PC-3 (cell line): ENCODE results near the gene TLE5. TPM values are rescaled to one million over a fixed set of nuclear protein-coding genes. Genes with fewer than 3 reads are reported as not detected.

Experiments
- ATAC-seq: fragments of 200-7000 bp; cut with Tn5 transposase; 2 replicates; pipeline ENCODE4 v1.9.1; 2020; ENCODE audit warnings: mild to moderate bottlenecking, moderate library complexity
- BruUV-seq: library from RNA; stranded (reverse); fragments of 400-500 nt; replicated peaks from 2 replicates; lab custom pipeline; 2021; lab: Mats Ljungman, UMichigan
- CTCF ChIA-PET: fragments of 300-600 bp; sonication (Branson Sonifier 250); formaldehyde crosslinking; loops from one replicate; lab custom pipeline; 2022; ENCODE audit warnings: antibody characterized with exemption; lab: Charles Lee
- POLR2A ChIA-PET: fragments of 300-600 bp; sonication (Branson Sonifier 250); formaldehyde crosslinking; loops from one replicate; lab custom pipeline; 2022; ENCODE audit warnings: antibody characterized with exemption; ENCODE audit not compliant: unreplicated experiment; lab: Charles Lee
- DNase-seq: peaks from one replicate; pipeline ENCODE4 v3.0.0-alpha.2; 2015
- H2AFZ ChIP-seq: fragments of 300-600 bp; sonication (generic); 2 replicates; pipeline ENCODE4 v1.6.0; 2016; ENCODE audit warnings: antibody characterized with exemption, low read length
- H3F3A ChIP-seq: fragments of 300-600 bp; sonication (generic); one replicate; pipeline ENCODE4 v1.6.0; 2017; ENCODE audit warnings: antibody characterized with exemption, low read length, control low read depth, mild to moderate bottlenecking; ENCODE audit not compliant: unreplicated experiment
- H3K27ac ChIP-seq: fragments of 300-600 bp; sonication (generic); 2 replicates; pipeline ENCODE4 v1.5.1; 2016; ENCODE audit warnings: mild to moderate bottlenecking, low read length
- H3K27me3 ChIP-seq: fragments of 300-600 bp; sonication (generic); 2 replicates; pipeline ENCODE4 v1.6.1; 2016; ENCODE audit warnings: low read length, mixed read lengths
- H3K36me3 ChIP-seq: fragments of 300-600 bp; sonication (generic); 2 replicates; pipeline ENCODE4 v1.6.1; 2016; ENCODE audit warnings: low read depth, mixed run types, low read length, mixed read lengths
- H3K4me1 ChIP-seq: fragments of 300-600 bp; sonication (generic); 2 replicates; pipeline ENCODE4 v1.5.1; 2016; ENCODE audit warnings: low read length; ENCODE audit not compliant: insufficient read depth
- H3K4me2 ChIP-seq: fragments of 300-600 bp; sonication (generic); 2 replicates; pipeline ENCODE4 v1.6.0; 2016; ENCODE audit warnings: low read length
- H3K4me3 ChIP-seq: fragments of 300-600 bp; sonication (generic); 2 replicates; pipeline ENCODE4 v1.5.1; 2016; ENCODE audit warnings: mild to moderate bottlenecking, low read length, mixed read lengths
- H3K79me2 ChIP-seq: fragments of 300-600 bp; sonication (generic); 2 replicates; pipeline ENCODE4 v1.6.1; 2017; ENCODE audit warnings: low read length, mixed read lengths
- H3K9ac ChIP-seq: fragments of 300-600 bp; sonication (generic); 2 replicates; pipeline ENCODE4 v1.6.0; 2016; ENCODE audit warnings: mild to moderate bottlenecking, low read length
- H3K9me2 ChIP-seq: fragments of 300-600 bp; sonication (generic); replicated peaks from 2 replicates; pipeline ENCODE4 v1.6.1; 2016; ENCODE audit warnings: mixed run types, low read length, mixed read lengths
- H3K9me3 ChIP-seq: fragments of 300-600 bp; sonication (generic); 2 replicates; pipeline ENCODE4 v1.6.1; 2016; ENCODE audit warnings: low read length, mixed read lengths
- H4K20me1 ChIP-seq: fragments of 300-600 bp; sonication (generic); 2 replicates; pipeline ENCODE4 v1.6.1; 2016; ENCODE audit warnings: low read length, mixed read lengths
- EZH2 ChIP-seq: fragments of 300-600 bp; sonication (generic); IDR thresholded peaks from one replicate; pipeline ENCODE4 v1.6.1; 2017; ENCODE audit warnings: antibody characterized with exemption, mild to moderate bottlenecking, low read length; ENCODE audit not compliant: unreplicated experiment
- EZH2phosphoT487 ChIP-seq: fragments of 300-600 bp; sonication (generic); IDR thresholded peaks from 2 replicates; pipeline ENCODE4 v1.6.1; 2018; ENCODE audit warnings: mild to moderate bottlenecking, antibody characterized with exemption, low read length, borderline replicate concordance
- intact Hi-C: fragments of 100-400 bp; cut with micrococcal nuclease; formaldehyde crosslinking; loops from 2 replicates; pipeline ENCODE4 v1.9.0; 2023
- total RNA-seq: library from RNA; depleted of rRNA; stranded (reverse); fragments of >200 nt; gene quantifications from 2 replicates; pipeline ENCODE4 v1.2.3, GENCODE V29; 2014
- TF ChIP-seq, protein P1 (sequence below): fragments of 300-600 bp; sonication (generic); conservative IDR thresholded peaks from 2 replicates; pipeline ENCODE4 v1.5.1; 2017; ENCODE audit warnings: antibody characterized with exemption, low read depth, mild to moderate bottlenecking, low read length

Gene TLE5
- total RNA-seq, 1 experiment from 2014 or later, result 351 TPM

DNA sequence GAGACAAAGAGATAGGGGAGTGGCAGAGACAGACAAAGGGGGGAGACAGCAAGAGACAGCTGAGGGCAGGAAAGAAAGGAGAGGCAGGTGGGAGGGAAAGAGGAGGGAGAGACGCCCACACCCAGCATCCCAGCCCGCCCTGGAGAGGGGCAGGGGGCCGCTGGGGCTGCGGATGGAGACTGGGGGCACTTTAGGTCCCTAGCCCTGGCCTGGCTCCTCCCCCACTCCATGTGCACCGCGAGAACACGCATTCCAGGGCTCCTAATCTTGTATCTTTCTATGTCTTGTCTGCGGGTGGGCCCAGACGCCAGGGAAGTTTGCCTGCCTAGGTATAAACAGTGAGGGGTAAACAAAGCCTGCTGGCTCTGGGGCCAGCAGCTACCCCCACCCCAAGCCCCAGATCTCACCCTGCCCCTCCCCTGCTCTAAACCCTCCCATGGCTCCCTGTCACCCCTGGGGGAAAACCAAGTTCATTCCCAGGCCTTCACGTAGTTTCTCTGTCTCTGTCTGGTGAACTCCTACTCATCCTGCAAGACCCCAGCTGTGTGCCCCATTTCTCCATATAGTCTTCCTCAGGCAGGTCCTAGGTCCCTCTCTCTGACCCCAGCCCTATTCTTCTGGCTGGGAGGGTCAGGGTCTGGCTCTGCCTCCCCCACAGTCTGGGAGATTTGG, 5.7 kb downstream of the TLE5 start:
- no peak overlapping the region for H3K4me2 ChIP-seq
- ChIA-PET POLR2A (no interaction called here), CTCF (interaction anchor here (0.6 to 0.7 kb wide), 2 partner anchors 21 to 478 kb away, joined by 3 read pairs; no protein-coding TSS in a partner anchor)
- H3K4me1 ChIP-seq, result peaks cover 16% of the 10 kb centered on the region
- H3K27me3 ChIP-seq, result no peaks in the 10 kb centered on the region
- TF ChIP-seq EZH2phosphoT487 (no peak), EZH2 (no peak)
- TF ChIP-seq, protein P1, sequence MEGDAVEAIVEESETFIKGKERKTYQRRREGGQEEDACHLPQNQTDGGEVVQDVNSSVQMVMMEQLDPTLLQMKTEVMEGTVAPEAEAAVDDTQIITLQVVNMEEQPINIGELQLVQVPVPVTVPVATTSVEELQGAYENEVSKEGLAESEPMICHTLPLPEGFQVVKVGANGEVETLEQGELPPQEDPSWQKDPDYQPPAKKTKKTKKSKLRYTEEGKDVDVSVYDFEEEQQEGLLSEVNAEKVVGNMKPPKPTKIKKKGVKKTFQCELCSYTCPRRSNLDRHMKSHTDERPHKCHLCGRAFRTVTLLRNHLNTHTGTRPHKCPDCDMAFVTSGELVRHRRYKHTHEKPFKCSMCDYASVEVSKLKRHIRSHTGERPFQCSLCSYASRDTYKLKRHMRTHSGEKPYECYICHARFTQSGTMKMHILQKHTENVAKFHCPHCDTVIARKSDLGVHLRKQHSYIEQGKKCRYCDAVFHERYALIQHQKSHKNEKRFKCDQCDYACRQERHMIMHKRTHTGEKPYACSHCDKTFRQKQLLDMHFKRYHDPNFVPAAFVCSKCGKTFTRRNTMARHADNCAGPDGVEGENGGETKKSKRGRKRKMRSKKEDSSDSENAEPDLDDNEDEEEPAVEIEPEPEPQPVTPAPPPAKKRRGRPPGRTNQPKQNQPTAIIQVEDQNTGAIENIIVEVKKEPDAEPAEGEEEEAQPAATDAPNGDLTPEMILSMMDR, result no peak
- ATAC-seq (no peak; the same call in 1 of the 2 replicates), DNase-seq (no peak)
- no peak overlapping the region for H2AFZ ChIP-seq
- peaks cover 18% of the 10 kb centered on the region for H3K79me2 ChIP-seq
- no peaks in the 10 kb centered on the region for H3K9me3 ChIP-seq
- no peak overlapping the region for H3K4me3 ChIP-seq
- H3K27ac ChIP-seq, result no peak overlapping the region
- intact Hi-C loops, result no loop called here
- no peak overlapping the region for H3K9ac ChIP-seq
- H4K20me1 ChIP-seq, result no peaks in the 10 kb centered on the region
- no peaks in the 10 kb centered on the region for H3F3A ChIP-seq
- BruUV-seq, result no TSS peak
- no peaks in the 10 kb centered on the region for H3K9me2 ChIP-seq
- peaks cover 9% of the 10 kb centered on the region; the same call in 1 of the 2 replicates for H3K36me3 ChIP-seq

DNA sequence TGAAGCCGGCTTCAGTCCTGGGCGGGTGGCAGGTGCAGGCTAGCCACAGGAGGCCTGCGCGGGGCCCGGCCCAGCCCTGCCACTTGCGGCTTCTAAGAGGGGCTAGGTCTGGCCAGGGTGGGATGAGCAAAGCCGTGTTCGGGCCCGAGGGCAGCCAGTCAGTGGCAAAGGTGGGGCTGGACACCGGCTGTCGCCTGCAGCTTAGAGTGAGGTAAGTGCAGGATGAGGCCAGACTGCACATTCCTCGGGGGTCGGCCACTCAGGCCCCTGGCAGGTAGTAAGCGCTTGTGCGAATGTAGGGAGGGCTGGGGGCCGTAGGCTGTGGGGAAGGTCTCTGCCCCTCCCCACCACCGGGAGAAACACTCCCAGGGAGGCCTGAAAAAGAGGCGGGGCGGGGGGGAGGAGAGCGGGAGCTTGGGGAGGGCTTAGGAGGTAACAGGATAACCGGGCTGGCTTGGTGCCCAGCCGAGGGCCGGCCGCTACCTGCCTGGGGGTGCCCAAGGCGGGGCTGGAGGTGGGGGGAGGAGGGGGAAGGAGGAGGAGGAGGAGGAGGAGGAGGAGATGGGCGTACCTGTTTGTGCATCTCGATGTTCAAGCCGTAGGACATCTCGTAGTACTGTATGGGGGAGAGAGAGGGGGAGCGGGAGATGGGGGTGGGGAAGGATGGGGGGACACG, 6.4 kb downstream of the TLE5 start:
- DNase-seq, result peak; percentile 81
- Histone ChIP-seq H3K27ac (peak overlapping the region; percentile 59), H3K4me2 (peak overlapping the region; percentile 66), H3K36me3 (peaks cover 9% of the 10 kb centered on the region; the same call in 1 of the 2 replicates), H4K20me1 (no peaks in the 10 kb centered on the region), H3K4me3 (no peak overlapping the region), H3K9ac (0 out of 2 replicates have a peak overlapping the region, but pooled peaks have one; percentile 3), H3K27me3 (no peaks in the 10 kb centered on the region), H3K79me2 (peaks cover 11% of the 10 kb centered on the region), H2AFZ (no peak overlapping the region), H3K4me1 (peaks cover 16% of the 10 kb centered on the region), H3K9me2 (no peaks in the 10 kb centered on the region), H3F3A (no peaks in the 10 kb centered on the region), H3K9me3 (no peaks in the 10 kb centered on the region)
- POLR2A ChIA-PET, result no interaction called here
- BruUV-seq, result no TSS peak
- intact Hi-C loops, result no loop called here
- no peak for TF ChIP-seq EZH2phosphoT487
- no peak for TF ChIP-seq EZH2
- TF ChIP-seq, protein P1, result no peak
- ATAC-seq, result peak; percentile 63
- CTCF ChIA-PET, result interaction anchor here (0.6 to 0.7 kb wide), 2 partner anchors 20 to 477 kb away, joined by 3 read pairs; no protein-coding TSS in a partner anchor
